DND-41 (cell line): Measurements from ENCODE around the gene TTC24.

ENCODE experiments used
- CTCF ChIP-seq: IDR thresholded peaks from 2 replicates; pipeline ENCODE4 v1.5.1; 2012; ENCODE audit warnings: borderline replicate concordance, low read length, moderate library complexity, mild to moderate bottlenecking; ENCODE audit not compliant: poor library complexity, severe bottlenecking; ENCODE audit errors: extremely low read depth
- EZH2 ChIP-seq: IDR thresholded peaks from 3 replicates; pipeline ENCODE4 v1.6.1; 2012; ENCODE audit warnings: borderline replicate concordance, low read depth, mild to moderate bottlenecking, moderate library complexity, low read length, inconsistent platforms; ENCODE audit not compliant: severe bottlenecking

- TF ChIP-seq CTCF = no peak
- TF ChIP-seq EZH2 = no peak
Observed at GRCh38 chr1:156554971-156555370, 24.6 kb upstream of the TTC24 start.
